22Rv1 (cell line): ENCODE measurements around the gene GLB1L2.

ENCODE experiments used
- CTCF ChIP-seq: fragments of 450-650 bp; IDR thresholded peaks from 2 replicates; pipeline ENCODE4 v1.5.1; 2017; ENCODE audit warnings: mild to moderate bottlenecking
- ZFX ChIP-seq: fragments of 450-650 bp; IDR thresholded peaks from 2 replicates; pipeline ENCODE4 v1.6.1; 2017; ENCODE audit warnings: antibody characterized with exemption, borderline replicate concordance

DNA sequence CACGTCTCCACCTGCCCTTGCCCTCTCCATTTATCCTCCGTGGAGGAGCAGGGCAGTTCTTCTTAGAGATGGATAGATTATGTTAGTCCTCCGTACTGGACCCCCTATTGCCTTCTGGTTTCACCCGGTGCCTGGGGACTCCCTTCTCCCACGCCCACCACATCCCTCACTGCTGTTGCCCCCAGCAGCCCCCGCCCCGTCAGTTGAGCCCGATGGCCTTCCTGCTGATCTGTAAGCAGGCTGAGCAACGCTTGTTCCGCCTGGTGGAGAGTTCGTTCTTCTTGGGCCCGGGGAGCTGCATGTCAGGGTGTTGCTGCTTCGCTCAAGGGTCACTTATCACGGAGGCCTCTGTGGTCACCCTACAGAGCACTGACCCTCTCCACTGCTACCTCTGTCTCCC, 46.1 kb downstream of the GLB1L2 start:
- TF ChIP-seq CTCF, result no peak
- no peak for TF ChIP-seq ZFX
